Kidney epithelial cell (primary cell): ENCODE measurements around the gene GLTP. TPM values are rescaled to one million over a fixed set of nuclear protein-coding genes. Genes with fewer than 3 reads are reported as not detected.

Experiments
- DNase-seq: peaks from one replicate; pipeline ENCODE4 v3.0.0-alpha.2; 2010; ENCODE audit warnings: low read depth
- H3K27me3 ChIP-seq: 2 replicates; pipeline ENCODE4 v1.6.0; 2011; ENCODE audit warnings: low read length; ENCODE audit not compliant: control insufficient read depth, insufficient read depth
- H3K36me3 ChIP-seq: 2 replicates; pipeline ENCODE4 v1.5.1; 2011; ENCODE audit warnings: low read length; ENCODE audit not compliant: control insufficient read depth, insufficient read depth
- H3K4me3 ChIP-seq: 2 replicates; pipeline ENCODE4 v1.5.1; 2011; ENCODE audit warnings: low read depth, mild to moderate bottlenecking, control low read depth, low read length
- CTCF ChIP-seq: IDR thresholded peaks from 2 replicates; pipeline ENCODE4 v1.5.1; 2011; ENCODE audit warnings: mild to moderate bottlenecking, moderate library complexity, low read length, control low read depth, inconsistent platforms; ENCODE audit not compliant: insufficient read depth, poor library complexity, severe bottlenecking
- total RNA-seq: library from RNA; depleted of rRNA; stranded (reverse); fragments of >200 nt; gene quantifications from 2 replicates; pipeline ENCODE4 v1.2.3, GENCODE V29; 2015

The GLTP gene
- total RNA-seq, 1 donor from 2014 or later: 48.4 TPM

GRCh38 chr12:109876406-109876805 is 3.9 kb downstream of the GLTP start:
- Histone ChIP-seq H3K27me3 (no peaks in the 10 kb centered on the region), H3K36me3 (no peaks in the 10 kb centered on the region), H3K4me3 (no peak overlapping the region)
- DNase-seq: no peak
- TF ChIP-seq CTCF: no peak

GRCh38 chr12:109875572-109876131 is 4.7 kb downstream of the GLTP start:
- no peaks in the 10 kb centered on the region for H3K36me3 ChIP-seq
- DNase-seq: no peak
- no peaks in the 10 kb centered on the region for H3K27me3 ChIP-seq
- no peak for TF ChIP-seq CTCF
- no peak overlapping the region for H3K4me3 ChIP-seq

- no peak for DNase-seq
- Histone ChIP-seq H3K4me3 (no peak overlapping the region), H3K36me3 (no peaks in the 10 kb centered on the region), H3K27me3 (no peaks in the 10 kb centered on the region)
- TF ChIP-seq CTCF: no peak
Observed at GRCh38 chr12:109873653-109874052, 6.7 kb downstream of the GLTP start.

GRCh38 chr12:109871668-109872314 is 8.6 kb downstream of the GLTP start:
- no peaks in the 10 kb centered on the region for H3K36me3 ChIP-seq
- H3K4me3 ChIP-seq: no peak overlapping the region
- no peak for TF ChIP-seq CTCF
- no peaks in the 10 kb centered on the region for H3K27me3 ChIP-seq
- no peak for DNase-seq

- no peak for TF ChIP-seq CTCF
- Histone ChIP-seq H3K27me3 (no peaks in the 10 kb centered on the region), H3K4me3 (no peak overlapping the region), H3K36me3 (no peaks in the 10 kb centered on the region)
- no peak for DNase-seq
Observed at GRCh38 chr12:109870648-109871047, 9.7 kb downstream of the GLTP start.
